GM12864 (cell line): ENCODE results near the gene KRTDAP.

Experiments used
- DNase-seq: peaks from one replicate; pipeline ENCODE4 v3.0.0-alpha.2; 2011; ENCODE audit warnings: low read depth
- H3K4me3 ChIP-seq: 2 replicates; pipeline ENCODE4 v1.5.1; 2011; ENCODE audit warnings: mild to moderate bottlenecking, low read depth, low read length, control low read depth
- TF ChIP-seq, protein P1 (sequence below): IDR thresholded peaks from 2 replicates; pipeline ENCODE4 v1.5.1; 2011; ENCODE audit warnings: low read depth, mild to moderate bottlenecking, moderate library complexity, low read length, control low read depth, inconsistent platforms; ENCODE audit errors: missing control alignments

KRTDAP gene

DNA sequence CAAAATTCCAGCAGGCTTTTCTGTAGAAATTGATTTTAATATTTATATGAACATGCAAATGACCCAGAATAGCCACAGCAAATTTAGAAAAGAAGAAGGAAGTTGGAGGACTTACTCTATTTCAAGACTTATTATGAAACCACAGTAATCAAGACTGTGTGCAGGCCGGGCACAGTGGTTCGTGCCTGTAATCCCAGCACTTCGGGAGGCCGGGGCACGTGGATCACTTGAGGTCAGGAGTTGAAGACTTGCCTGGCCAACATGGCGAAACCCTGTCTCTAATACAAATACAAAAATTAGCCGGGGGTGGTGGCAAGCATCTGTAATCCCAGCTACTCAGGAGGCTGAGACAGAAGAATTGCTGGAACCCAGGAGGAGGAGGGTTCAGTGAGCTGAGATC, 48.2 kb downstream of the KRTDAP start:
- TF ChIP-seq, protein P1, sequence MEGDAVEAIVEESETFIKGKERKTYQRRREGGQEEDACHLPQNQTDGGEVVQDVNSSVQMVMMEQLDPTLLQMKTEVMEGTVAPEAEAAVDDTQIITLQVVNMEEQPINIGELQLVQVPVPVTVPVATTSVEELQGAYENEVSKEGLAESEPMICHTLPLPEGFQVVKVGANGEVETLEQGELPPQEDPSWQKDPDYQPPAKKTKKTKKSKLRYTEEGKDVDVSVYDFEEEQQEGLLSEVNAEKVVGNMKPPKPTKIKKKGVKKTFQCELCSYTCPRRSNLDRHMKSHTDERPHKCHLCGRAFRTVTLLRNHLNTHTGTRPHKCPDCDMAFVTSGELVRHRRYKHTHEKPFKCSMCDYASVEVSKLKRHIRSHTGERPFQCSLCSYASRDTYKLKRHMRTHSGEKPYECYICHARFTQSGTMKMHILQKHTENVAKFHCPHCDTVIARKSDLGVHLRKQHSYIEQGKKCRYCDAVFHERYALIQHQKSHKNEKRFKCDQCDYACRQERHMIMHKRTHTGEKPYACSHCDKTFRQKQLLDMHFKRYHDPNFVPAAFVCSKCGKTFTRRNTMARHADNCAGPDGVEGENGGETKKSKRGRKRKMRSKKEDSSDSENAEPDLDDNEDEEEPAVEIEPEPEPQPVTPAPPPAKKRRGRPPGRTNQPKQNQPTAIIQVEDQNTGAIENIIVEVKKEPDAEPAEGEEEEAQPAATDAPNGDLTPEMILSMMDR, result no peak
- H3K4me3 ChIP-seq, result no peak overlapping the region
- no peak for DNase-seq

DNA sequence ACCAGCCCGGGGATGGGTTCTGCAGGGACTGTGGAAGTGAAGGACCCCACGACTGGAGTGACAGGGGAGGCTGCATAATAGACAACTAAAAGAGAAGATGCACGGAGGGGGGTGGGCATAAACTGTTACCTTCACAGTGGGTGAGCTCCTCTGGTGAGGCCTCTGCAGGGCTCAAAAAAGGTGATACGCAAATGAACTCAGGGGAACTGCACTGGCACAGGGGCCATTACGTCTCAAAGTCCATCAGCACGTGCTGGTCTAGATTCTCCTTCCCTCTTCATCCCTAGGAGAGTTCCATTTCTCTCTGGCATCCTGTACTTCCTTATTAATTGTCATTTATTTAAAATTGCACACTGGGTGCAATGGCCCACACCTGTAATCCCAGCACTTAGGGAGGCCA, 50.3 kb downstream of the KRTDAP start:
- no peak for DNase-seq
- TF ChIP-seq, protein P1, result no peak
- H3K4me3 ChIP-seq, result no peak overlapping the region

DNA sequence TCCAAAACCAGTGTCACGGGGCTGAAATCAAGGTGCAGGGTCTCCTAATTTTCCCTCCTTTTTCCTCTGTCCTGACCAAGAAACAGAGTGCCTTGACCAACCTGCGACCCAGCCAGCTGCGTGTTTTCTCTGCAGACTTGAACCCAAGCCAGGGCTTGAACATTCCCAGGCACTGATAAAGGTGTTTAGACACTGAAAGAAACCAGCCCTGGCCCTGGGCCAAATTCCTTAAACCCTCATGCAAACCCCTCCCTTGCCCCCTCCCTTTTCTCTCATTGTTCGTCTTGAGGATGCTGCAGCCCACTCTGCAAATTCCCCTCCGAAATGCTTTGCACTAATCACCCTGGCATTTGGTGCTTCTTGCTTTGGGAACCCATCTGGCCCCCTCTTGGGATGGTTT, 51.7 kb downstream of the KRTDAP start:
- DNase-seq, result no peak
- TF ChIP-seq, protein P1, result no peak
- no peak overlapping the region for H3K4me3 ChIP-seq

DNA sequence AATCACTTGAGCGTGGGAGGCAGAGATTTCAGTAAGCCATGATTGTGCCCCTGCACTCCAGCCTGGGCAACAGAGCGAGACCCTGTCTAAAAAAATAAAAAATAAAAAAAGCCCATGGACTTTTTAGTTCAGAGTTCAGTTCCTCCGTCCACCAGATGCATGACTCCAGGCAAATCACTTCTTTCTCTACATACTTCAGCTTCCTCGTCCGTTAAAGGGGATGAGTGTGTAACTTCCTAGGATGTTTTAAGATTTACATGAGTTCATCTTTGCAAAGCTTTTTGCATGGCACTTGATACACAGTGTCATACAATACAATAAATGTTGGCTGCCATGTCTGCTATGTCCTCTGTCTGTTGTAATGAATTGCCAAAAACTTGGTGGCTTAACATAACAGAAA, 52.2 kb downstream of the KRTDAP start:
- no peak overlapping the region for H3K4me3 ChIP-seq
- TF ChIP-seq, protein P1, result no peak
- no peak for DNase-seq

DNA sequence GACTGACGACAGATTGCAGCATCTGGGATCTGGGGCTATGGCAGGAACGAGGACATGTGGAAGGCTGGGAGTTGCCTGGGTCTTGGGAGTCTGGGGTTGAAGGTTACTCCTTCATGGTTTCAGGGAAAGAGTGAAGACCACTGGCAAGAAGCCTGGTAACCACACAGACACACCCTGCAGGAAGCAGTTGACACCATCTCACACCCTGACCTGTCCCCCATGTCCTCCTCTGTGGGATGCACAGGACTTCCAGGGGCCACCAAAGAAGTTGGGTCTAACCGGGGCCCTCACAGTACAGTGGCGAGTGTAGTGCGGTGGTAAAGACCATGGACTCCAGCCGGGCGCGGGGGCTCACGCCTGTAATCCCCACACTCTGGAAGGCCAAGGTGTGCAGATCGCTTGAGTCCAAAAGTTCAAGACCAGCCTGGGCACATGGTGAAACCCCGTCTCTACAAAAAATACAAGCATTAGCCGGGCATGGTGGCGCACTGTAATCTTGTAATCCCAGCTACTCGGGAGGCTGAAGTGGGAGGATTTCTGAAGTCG, 52.8 kb downstream of the KRTDAP start:
- no peak for DNase-seq
- TF ChIP-seq, protein P1, result no peak
- no peak overlapping the region for H3K4me3 ChIP-seq
